ENCODE results near the gene PTRH1.

PTRH1 gene

DNA sequence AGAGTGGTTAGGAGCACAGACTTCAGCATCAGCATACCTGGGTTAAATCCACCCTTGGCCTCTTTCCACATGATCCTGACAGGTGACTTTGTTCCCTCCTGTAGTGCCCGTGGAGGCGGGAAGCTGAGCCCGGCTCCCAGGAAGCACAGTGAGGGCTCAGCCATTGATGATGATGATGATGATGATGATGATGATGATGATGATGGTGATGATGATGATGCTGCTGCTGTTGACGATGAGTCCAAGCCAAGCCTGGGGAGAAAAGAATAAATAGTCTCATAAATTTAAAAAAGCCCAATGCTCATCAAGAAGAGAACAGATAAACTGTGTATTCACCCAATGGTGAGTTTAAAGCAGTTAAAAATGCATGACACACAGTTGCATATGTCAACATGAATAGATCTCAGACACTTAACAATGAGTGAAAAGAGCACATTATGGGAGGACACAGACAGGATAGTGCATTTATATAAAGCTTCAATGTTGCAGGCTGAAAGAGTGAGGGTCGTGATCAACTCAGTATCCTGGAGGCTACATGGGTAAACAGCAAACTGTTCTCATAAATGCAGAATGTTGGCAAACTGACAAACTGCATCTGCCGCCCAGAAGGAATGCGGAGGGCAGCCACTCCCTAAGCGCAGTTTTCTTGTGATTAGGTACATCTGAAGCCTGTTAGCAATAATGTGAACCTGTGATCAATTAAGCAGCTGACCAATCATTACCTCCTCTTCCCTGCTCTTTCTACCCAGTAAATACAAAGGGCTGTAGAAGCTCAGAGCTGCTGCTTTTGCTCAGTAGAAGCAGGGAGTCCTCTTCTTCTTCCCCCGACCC is 20.4 kb downstream of the PTRH1 start:
- no peak for DNase-seq

DNA sequence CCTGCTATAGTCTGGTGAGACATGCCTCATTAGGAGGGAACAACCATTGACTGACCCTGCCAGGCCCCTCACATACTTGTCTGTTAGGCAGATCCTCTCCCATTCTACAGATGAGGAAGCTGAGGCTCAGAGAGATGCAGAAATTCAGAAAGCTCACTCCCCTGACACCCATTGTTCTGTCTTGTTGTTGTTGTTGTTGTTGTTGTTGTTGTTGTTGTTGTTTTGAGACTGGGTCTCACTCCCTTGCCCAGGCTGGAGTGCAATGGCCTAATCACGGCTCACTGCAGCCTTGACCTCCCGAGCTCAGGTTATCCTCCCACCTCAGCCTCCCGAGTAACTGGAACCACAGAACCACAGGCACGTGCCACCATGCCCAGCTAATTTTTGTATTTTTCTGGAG is 21.8 kb downstream of the PTRH1 start:
- no peak for DNase-seq

DNA sequence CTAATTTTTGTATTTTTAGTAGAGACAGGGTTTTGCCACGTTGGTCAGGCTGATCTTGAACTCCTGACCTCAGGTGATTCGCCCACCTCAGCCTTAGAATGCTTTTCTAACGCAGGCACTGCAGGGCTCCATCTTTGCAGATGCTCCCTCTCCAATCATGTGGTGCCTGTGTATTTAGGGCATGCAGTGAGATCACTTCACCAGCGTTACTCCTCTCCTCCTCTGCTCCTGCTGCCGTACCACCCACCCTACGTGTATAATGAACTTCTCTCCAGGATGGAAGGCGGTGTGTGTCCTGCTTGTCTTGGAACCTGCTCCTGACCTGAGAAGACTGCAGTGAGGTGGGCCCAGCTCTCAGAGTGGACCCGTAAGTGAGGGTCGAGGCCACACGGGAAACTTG is 22.3 kb downstream of the PTRH1 start:
- no peak for DNase-seq

DNA sequence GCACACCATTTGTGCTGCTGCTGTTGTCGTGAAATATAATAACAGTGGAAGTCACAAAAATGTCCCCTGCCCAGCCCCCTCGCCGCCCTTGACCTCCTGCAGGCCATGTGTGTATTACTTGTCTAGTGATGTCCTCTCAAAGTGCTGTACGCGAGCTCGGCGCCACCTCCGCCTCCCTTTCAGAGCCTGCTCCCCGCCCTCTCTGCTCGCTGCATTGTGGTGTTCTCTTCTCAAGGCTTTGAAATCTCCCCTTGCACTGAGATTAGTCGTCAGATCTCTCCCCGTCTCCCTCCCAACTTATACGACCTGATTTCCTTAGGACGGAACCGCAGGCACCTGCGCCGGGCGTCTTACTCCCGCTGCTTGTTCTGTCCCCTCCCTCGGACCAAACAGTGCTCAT is 23.4 kb downstream of the PTRH1 start:
- no peak for DNase-seq

DNA sequence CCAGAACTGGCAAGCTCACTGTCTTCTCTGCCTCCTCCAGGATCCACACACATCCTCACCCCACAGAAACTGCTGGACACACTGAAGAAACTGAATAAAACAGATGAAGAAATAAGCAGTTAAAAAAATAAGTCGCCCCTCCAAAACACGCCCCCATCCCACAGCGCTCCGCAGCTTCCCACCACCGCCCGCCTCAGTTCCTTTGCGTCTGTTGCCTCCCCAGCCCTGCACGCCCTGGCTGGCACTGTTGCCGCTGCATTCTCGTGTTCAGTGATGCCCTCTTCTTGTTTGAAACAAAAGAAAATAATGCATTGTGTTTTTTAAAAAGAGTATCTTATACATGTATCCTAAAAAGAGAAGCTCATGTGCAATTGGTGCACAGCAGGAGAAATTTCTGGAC is 24.7 kb downstream of the PTRH1 start:
- DNase-seq: no peak

DNA sequence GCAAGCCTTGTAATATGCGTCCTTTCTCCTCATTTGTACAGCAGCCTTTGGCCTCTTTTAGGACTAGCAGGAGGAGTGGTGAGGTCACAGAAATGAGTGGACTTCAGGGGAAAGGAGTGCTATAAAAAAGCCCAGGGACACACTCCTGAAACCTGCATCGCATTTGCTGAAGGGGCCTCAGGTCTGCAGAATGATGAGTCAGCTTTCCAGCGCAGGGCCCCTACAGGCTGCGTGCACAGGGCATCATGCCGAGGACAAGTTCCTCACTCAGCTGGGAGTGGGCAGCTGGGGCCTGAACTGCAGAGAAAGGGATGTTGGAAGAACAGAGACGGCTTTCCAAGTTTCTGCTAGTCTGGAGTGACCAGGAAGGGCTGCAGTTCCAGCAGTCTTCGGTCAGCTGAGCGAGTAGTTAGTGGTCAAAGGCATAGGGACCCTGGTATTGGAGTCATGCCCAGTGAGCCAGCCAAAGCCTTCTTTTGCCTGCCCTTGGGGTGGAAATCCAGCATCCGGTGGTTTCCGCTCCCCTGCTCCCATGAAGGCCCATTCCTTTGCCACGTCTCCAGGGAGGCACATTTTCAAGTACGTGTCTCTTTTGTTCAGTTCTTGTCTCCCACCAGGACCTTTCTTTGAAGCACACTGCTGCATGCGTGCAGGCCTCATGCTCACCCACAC is 26.0 kb downstream of the PTRH1 start:
- DNase-seq: no peak

DNA sequence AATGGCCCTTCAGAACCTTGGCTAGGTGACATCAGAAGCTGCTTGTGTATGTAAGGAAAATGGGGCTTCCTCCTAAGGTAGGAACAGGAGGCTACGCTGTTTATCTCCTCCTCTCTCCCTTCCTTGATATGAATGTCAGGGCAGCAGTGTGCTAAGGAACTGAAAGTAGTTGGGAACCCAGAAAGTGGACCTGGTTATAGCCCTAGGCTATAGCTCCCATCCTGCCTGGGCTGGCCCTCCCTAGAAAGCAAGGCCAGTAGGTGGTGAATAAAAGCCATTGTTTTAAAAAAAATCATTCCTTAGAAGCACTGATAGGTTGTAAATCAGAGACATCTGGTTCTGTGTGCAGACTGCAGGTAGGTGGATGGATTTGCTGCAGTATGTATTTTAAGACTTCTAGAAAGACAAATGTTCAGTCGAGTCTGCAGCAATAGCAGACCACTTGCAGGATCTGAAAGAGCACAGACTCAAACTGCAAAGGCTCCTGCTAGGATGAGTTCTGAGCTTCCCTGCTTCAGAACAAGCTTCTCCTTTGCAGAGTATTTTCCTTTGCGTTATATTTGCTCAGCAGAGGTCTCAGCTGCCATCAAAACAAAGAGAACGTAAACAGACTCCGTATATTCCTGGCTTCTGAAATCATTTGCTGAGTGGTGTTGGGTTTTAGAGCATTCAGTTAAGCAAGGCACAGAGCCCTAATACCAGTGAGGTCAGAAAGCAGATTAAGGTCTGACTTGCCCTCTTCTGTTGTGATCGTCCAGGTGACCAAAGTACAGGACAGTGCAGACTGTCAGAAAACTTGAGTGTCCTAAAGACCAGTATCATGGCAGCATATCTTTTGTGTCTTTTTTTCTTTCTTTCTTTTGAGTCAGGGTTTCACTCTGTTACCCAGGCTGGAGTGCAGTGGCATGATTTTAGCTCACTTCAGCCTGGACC is 28.7 kb downstream of the PTRH1 start:
- DNase-seq: peak; percentile 35

DNA sequence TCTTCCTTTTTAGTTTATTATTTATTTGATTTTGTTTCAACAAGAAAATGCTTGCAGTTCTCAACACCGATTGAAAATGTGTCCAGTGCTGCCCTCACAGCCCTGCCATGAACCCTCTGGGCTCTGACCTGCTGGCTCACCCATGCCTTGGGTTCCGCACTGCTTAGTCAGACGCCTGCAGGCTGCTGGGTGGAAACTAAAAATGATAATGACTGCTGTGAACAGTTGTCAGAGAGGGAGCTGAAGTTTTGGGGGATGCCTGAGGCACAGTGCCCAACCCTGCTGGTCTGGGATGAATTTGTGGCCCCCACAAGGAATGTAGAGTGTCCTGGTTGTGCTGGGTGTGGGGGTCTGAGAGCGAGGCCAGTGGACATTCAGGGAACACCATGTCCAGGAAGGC is 30.9 kb downstream of the PTRH1 start:
- no peak for DNase-seq

DNA sequence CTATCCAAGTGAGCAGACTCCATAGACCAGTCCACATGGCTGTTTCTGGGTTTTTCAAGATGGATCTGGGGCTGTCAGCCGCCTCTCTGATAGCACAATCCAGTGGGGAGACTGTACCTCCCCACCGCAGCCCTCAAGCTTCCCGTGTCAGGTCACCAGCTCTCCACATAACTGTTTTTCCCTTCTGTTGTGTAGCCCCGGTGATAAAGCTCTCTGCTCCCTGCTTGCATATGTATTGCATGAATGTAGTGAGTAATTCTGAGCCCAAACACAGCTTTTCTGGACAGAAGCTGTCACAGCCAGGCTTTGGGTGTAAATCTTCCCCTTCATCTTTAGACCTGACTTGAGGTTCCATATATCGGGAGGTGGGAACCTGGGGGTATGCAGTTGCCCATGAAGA is 31.7 kb downstream of the PTRH1 start:
- no peak for DNase-seq

DNA sequence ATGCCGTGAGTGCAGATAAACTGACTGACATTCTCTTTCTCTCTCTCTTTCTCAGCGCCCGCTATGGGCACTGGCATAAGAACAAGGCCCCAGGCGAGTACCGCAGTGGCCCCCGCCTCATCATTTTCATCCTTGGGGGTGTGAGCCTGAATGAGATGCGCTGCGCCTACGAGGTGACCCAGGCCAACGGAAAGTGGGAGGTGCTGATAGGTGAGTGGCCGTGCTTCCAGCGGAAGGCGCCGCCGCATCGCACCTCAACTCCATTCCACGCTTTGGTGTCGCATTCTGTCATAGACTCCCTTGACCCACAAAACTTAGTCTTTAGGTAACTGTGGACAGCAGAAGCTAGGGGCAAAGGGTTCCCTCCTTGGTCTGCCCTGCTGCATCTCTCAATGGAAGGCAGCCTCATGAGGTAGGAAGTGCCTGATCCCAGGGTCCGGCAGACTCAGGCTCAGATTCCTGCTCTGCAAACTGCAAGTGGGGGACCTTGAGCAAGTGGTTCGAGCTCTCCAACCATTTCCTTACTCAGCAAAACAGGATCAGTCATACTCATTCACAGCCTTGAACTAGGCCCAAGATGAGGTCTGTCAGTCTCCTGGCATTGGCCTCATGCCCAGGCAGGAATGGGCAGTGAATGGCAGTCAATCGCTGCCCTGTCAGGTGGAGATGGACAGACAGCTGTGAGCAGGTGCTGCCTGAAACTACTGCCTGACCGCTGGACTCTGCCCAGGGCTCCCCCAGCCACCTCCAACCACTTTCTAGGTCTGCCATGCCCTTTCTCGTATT is 32.9 kb downstream of the PTRH1 start:
- DNase-seq: no peak

DNA sequence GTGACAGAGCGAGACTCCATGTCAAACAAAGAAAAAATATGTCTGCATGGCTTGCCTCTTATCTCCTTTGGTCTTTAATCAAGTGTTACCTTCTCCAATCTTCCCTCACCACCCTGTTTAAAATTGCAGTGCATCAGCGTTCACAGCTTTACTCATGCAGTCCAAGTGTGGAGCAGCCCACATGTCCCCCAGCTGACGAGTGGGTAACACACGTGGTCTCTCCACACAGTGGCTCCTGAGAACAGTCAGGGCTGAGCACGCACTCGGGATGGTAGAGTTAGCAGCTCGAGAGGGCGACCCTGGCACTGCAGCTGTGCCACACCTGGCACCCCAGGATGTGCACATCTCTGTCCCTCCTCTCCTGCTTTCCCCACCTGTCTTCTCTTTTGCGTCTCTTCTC is 34.6 kb downstream of the PTRH1 start:
- no peak for DNase-seq

DNA sequence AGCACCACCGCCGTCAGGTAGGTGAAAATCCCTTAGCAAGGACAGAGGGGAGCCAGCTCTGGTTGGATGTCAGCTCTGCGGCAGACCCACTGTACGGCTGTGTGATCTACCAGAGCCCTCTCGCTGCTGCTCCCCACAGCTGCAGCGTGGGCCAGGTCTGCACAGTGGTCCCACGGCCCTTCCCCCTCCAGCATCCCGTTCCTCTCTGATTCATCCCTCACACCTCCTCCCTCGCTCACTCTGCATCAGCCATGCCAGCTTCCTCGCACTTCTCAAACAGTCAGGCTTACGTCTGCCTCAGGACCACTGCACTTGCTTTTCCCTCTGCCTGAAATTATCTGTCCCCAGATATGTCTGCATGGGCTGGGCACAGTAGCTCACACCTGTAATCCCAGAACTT is 35.2 kb downstream of the PTRH1 start:
- no peak for DNase-seq

DNA sequence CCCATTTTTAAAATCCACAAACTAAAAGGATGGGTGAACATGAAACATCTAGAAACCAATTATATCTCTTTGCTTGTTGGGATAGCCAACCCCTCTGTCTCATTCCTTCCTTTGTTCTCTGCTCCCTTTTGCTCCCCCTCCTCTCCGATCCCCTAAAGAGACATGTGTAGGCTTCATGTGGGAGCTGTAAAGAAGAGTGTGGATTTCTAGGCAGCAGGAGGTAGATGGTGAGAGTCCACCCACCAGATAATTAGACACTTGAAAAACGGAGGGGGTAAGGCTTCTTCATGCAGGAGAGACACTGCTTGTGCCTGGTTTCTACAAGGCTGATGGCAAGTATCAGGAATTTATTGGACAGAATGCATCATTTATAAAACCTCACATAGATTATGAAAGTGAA is 36.0 kb downstream of the PTRH1 start:
- DNase-seq: no peak

DNA sequence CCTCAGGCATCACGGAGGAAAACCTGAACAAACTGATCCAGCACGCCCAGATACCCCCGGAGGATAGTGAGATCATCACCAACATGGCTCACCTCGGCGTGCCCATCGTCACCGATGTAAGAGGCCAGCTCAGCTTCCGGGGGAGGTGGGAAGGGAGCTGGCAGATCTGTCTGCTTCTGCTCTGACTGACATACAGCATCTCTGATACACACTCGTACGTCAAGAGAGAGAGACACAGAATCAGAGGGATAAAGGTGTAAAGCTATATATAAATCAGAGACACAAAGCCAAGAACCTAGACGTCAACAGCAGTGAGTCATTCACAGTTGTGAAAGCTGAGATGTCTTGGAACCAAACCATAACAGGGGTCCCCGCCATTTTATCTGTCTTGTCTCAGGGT is 38.8 kb downstream of the PTRH1 start:
- DNase-seq: no peak

DNA sequence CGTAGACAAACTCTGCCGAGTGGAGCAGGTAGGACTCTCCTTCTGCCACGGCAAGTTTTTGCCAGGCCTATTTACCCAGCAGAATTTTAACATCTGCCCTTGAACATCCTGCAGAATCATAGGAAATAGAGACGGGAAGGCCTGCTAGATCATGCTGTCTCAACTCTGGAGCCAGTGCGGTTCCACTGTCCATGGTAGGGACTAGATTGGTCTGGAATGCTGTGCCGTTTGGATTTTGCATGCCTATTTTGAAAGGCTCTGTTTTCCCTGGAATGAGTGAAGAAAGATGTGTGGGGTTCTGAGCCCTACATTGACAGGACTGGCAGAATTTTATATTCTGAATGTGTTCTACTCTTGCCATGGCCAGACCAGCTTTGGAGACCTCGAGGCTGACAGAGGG is 42.2 kb downstream of the PTRH1 start:
- DNase-seq: no peak

DNA sequence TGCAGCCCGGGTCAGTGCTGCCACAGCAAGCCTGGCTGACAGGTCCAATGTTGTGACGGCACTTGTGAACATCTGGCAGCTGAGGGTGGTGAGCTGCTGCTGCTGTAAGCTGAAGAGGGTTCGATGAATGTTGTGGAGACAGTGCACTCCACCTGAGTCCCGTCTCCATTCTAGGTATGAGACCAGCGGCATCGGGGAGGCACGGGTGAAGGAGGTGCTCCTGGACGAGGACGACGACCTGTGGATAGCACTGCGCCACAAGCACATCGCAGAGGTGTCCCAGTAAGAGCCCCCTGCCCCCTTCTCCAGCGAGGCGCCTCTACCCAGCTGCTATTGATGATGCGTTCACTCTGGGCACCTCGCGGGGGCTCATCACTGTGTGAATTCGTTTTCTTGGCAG is 47.6 kb downstream of the PTRH1 start:
- no peak for DNase-seq

DNA sequence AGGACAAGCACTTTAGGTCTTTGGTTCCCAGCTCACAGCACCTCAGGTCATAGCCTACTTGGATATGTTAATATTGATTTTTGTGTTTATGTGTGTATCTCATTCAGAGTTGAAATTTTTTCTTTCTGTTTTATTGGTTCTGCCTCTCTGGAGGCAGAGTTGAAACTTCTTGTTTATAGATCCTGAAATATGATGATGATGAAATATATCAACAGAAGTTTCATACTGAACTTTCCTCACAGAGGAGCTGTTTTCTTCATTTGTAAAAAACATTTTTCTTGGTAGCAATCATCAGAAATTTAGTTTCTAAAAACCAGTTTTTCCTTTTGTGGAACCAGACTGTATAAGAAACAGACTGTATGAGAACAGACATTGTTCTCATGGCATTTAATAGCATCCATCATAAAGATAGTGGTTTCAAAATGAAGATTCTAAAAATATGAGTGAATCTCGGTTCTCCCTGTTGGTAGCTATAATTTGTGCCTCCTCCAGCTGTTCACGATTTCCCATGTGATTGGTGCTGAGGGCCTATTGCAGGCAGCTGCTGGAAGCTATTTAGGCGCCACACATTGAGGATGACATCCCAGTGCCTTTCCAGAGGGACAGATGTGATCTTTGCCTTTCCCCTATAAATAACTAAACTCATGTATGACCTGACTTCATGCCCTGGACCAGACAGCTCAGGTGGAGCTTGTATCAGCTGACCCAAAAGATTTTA is 48.2 kb downstream of the PTRH1 start:
- peak; percentile 4 for DNase-seq

DNA sequence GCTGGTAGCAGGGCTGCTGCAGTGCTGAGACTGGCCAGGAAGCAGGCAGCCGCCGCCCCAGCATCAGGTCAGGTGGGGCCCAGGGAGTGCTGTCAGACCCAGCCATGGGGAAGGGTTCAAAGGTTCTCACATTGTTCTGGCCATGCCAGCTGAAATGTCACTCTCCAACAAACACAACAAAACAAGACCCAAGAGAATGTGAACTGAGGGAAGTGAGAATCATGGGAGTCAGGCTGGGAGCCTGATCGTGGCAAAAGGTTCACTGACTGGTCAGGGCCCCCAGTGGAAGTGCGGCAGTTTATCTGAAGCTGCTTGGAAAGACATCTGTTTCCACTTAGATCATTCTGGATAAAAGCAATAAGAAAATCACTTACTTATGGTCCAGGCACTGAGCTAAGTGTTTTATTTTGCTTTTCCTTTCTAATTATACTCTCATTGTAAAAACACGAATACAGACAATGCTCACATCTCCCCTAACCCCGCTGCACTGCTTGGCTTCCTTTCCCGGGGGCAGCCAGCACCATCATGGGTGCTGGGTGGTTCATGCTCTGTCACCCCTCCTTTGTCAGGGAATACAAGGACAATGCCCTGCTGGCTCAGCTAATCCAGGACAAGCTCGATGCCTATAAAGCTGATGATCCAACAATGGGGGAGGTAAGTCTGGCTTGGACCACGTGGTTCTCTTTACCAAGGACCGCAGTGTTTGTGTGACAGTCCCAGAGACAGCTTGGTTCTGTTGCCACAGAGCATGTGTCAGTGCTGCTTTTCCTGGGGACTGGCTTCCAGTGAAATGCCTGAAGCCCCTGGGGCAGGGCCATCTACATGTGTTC is 50.6 kb downstream of the PTRH1 start:
- DNase-seq: peak; percentile 14

DNA sequence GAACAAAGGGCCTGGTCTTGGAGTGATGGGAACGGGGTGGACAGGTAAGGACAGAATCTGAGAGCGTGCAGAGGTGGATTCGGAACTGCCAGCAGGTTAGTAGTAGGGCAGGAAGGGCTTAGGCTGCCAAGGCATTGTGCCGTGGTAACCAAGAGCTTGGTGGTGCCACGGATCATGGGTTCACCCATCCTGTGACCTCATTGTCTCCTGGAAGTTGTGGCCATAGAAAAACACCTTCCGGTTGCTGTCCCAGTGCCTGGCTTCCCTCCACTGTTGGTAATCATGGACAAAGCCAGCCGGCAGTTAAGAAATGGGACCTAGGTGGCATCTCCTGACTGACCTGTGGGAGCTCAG is 51.2 kb downstream of the PTRH1 start:
- DNase-seq: no peak
